ENCODE results near the gene TIMP1.

DNA sequence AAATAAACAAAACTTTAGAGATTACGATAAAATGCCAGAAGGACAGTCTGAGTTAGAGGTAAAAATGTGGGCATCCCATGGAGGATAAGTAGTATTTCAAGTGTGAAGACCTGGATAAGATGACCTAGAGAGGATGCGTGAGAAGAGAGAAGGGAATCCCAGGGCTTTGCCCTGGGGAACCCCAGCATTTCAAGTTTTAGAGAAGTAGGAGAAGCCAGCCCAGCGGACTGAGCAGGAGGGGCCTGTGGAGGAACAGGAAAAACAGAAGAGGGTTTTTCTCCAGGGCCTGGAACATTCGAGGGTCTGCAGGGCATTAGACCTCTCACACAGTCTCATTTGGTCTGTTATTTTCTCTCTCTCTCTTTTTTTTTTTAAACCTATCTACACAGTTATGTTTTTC is 50.4 kb downstream of the TIMP1 start:
- TF ChIP-seq, protein P1, sequence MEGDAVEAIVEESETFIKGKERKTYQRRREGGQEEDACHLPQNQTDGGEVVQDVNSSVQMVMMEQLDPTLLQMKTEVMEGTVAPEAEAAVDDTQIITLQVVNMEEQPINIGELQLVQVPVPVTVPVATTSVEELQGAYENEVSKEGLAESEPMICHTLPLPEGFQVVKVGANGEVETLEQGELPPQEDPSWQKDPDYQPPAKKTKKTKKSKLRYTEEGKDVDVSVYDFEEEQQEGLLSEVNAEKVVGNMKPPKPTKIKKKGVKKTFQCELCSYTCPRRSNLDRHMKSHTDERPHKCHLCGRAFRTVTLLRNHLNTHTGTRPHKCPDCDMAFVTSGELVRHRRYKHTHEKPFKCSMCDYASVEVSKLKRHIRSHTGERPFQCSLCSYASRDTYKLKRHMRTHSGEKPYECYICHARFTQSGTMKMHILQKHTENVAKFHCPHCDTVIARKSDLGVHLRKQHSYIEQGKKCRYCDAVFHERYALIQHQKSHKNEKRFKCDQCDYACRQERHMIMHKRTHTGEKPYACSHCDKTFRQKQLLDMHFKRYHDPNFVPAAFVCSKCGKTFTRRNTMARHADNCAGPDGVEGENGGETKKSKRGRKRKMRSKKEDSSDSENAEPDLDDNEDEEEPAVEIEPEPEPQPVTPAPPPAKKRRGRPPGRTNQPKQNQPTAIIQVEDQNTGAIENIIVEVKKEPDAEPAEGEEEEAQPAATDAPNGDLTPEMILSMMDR (IDR thresholded peaks at IDR 0.05): no peak
- TF ChIP-seq POLR2A (IDR thresholded peaks at IDR 0.05): no peak
